GM20000 (cell line): Measurements from ENCODE around the gene ZNF792.

ENCODE experiments used
- DNase-seq: peaks from one replicate; pipeline ENCODE4 v3.0.0; 2012; ENCODE audit warnings: low spot score
- TF ChIP-seq, protein P1 (sequence below): IDR thresholded peaks from 2 replicates; pipeline ENCODE4 v1.5.1; 2012; ENCODE audit warnings: mild to moderate bottlenecking, control low read depth; ENCODE audit errors: extremely low read depth, missing control alignments

Gene ZNF792

DNA sequence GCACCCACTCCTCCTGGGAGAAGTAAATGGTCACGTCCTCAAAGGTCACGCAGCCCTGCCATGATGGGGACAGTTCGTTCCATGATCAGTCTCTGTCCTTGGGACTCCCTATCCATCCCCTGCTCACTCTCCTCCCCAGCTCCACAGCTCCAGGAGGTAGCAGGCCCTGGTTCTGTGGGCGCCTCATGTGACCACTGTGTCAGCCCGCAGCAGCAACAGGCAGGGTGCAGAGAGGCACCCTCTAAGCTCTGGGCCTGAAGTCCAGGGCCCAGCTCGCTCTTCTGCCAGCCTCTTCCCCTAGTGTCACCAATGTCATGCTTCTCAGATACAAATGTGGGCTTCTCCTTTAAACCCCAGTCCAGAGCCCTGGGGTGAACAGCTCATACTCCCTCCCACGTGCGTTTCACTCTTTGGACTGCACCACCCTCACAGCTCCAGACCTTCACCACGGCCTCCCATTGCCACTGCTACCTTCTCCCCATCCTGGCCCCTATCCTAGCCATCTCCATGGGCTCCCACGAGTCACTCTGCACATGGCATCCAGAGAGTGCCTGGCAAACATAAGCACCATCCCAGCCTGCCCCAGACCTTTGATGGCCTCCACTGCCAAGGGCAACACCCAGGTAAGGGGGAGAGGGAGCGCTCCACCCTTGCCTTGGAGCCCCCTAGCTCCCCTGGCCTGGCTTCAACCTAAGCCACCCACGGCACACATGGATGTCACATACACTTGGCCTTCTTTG is 2.9 kb downstream of the ZNF792 start:
- DNase-seq: no peak
- TF ChIP-seq, protein P1, sequence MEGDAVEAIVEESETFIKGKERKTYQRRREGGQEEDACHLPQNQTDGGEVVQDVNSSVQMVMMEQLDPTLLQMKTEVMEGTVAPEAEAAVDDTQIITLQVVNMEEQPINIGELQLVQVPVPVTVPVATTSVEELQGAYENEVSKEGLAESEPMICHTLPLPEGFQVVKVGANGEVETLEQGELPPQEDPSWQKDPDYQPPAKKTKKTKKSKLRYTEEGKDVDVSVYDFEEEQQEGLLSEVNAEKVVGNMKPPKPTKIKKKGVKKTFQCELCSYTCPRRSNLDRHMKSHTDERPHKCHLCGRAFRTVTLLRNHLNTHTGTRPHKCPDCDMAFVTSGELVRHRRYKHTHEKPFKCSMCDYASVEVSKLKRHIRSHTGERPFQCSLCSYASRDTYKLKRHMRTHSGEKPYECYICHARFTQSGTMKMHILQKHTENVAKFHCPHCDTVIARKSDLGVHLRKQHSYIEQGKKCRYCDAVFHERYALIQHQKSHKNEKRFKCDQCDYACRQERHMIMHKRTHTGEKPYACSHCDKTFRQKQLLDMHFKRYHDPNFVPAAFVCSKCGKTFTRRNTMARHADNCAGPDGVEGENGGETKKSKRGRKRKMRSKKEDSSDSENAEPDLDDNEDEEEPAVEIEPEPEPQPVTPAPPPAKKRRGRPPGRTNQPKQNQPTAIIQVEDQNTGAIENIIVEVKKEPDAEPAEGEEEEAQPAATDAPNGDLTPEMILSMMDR: no peak

DNA sequence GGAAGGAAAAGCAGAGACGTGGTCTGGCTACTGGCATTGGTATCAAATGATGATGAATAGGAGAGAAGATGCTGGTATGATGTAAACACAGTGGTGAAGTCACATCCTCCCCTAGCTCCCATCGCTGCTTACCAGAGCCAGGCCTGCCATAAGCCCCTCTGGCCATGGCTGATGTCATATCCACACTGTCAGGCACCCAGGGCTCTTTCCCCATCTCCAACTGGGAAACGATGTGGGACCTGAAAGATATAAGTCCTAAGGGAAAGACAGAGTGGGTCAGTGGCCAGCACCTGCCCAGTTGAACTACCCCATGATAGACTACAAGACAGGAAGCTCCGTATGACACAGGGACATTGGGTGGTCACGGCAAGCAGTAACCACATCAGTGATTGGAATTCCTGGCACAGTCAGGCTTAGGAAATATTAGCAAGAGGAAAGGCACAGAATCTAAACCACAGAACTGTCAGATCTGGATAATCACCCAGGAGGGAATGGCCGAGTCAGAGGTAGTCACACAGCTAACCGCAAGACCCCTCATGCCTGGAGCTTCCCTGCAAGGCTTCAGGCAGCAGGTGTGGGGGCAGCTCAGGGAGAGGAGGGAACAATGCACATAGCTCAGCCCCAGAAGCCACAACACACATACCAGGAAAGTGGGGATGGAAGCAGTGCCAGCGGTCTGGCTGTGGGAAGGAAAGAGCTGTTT is 3.8 kb downstream of the ZNF792 start:
- TF ChIP-seq, protein P1: no peak
- DNase-seq: no peak

DNA sequence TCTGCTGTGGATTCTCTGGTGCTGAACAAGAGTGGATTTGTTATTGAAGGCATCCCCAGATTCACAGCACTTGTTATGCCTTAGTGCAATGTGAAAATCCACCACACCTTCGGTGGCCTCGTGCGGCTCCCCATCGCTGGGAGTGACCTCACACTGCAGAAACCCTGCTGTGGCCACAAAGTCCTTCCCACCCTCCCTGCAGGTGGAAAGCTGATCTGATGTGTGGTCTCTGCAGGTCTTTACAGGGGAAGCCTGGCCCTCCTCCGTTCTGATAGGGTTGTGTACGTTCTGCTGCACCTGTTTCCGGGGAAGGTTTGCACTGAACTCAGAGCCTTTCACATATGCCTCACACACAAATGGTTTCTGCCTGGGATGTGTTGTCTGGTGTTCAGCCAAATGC is 5.0 kb downstream of the ZNF792 start:
- TF ChIP-seq, protein P1: no peak
- DNase-seq: no peak

DNA sequence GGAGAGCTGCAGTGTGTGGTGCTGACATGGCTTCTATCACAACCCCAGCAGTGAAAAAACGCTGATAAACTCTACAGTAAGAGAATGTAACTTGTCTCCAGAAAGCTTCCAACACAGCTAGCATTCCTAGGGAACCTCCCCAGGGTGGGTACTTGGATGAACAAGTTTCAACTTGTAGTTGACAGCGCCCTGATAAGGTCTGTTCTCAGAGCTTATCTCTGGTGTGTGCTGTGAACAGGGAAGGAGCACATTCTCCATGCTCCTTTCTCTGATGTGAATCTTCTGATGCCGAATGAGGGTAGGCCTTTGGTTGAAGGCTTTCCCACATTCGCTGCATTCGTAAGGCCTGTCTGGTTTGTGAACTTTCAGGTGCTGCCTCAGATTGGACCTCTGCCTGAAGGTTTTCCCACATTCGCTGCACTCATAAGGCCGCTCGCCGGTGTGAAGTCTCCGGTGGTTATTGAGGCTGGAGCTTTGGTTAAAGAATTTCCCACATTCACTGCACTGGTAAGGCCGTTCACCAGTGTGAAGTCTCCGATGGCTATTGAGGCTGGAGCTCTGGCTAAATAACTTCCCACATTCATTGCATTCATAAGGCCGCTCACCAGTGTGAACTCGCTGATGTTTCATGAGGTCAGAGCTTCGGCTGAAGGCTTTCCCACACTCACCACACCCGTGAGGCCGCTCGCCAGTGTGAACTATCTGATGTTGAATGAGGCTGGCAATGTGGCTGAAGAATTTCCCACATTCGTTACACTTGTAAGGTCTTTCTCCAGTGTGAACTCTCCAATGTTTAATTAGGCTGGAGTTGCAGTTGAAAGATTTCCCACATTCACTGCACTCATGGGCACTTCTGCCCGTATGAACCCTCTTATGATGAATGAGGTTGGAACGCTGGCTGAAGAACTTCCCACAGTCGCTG is 5.9 kb downstream of the ZNF792 start:
- TF ChIP-seq, protein P1: no peak
- no peak for DNase-seq

DNA sequence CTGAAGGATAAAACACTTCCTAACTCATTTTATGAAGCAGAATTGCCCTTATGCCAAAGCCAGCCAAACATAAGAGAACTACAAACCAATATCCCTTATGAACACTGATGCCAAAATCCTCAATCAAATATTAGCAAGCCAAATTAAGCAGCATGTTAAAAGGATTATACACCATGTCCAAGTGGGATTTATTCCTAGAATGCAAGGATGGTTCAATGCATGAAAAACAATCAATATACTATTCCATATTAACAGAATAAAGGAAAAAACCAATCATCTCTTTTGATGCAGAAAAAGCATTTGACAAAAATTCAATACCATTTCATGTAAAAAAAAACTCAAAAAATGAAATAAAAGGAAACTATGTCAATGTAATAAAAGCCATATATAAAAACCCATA is 10.9 kb downstream of the ZNF792 start:
- TF ChIP-seq, protein P1: no peak
- no peak for DNase-seq

DNA sequence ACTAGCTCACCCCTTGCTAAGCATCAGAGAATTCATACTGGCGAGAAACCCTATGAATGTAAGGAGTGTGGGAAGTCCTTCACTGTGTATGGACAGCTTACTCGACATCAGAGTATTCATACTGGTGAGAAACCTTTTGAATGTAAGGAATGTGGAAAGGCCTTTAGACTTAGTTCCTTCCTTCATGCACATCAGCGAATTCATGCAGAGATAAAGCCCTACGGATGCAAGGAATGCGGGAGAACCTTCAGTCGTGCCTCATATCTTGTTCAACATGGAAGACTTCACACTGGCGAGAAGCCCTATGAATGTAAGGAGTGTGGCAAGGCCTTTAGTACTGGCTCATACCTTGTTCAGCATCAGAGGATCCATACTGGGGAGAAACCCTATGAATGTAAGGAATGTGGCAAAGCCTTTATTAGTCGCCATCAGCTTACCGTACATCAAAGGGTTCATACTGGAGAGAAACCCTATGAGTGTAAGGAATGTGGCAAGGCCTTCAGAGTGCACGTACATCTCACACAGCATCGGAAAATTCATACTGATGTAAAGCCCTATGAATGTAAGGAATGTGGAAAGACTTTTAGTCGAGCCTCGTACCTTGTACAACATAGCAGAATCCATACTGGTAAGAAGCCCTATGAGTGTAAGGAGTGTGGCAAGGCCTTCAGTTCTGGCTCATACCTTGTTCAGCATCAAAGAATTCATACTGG is 20.0 kb downstream of the ZNF792 start:
- DNase-seq: no peak
- TF ChIP-seq, protein P1: no peak
